ENCODE data around the gene GPATCH8. TPM values are rescaled to one million over a fixed set of nuclear protein-coding genes. Genes with fewer than 3 reads are reported as not detected.

The GPATCH8 gene
- total RNA-seq: 10 to 100 TPM; 46.0 to 46.1 TPM

DNA sequence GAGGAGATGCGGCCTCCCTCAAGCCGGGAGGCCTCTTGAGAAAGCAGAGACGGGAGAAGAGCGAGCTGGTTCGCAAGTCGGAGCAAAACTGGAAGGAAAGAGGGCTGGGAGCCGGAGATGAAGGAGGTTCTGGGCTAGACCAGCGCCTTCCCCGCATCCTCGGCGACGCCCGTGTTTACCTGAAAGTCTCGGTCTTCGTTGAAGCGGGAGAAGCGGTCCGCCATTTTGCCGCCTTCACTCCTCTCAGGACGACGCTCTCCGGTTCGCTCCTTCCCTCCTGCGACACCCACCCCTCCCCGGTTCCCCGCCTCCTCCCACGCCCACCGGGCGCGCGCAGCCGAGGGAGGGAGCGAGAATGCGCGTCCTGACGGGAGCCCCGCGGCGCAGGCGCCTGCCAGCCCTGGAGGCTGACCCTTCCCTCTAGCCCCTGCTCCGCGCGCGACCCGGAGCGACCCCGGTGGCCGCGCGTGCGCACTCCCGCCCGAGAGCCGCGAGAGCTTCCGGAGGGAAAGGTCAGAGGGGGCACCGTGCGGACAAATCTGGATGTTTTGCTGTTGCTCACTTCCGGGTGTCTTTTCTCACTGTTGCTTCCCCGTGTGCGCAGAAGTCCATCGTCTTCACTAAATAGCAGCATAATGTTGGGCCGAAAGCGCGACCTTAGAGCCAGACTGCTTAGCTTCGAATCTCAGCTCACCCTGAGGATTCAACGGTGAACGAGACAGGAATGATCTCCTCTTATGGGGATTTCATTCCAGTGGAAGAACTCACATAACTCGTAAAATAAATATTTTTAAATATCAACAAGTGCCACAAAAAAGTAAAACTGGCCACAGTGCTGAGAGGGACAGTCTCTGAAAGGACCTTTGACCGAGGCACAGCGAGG is at the start of gene GPATCH8:
GPATCH8 (minus strand) TSS at position 260 of the 883 bp plus-strand sequence; CDS start at position 224, 36 bp downstream.
- peaks cover 7% of the 10 kb centered on the region for H3K36me3 Mint-ChIP-seq (ENCODE audit: low read depth)
- peaks cover 2% of the 10 kb centered on the region for H3K27me3 Mint-ChIP-seq
- CTCF ChIA-PET: interaction anchor here (0.5 to 1.6 kb wide), 9 partner anchors 12 to 1461 kb away, joined by 3 to 5 read pairs (median 3); partner anchors contain the start of gene FAM171A2
- peaks cover 31% of the 10 kb centered on the region for H3K4me1 Mint-ChIP-seq
- H3K9me3 Mint-ChIP-seq: no peaks in the 10 kb centered on the region
- H3K27ac Mint-ChIP-seq: peak within 1 kb of the TSS; percentile 99
- POLR2A ChIA-PET: no interaction called here
- peak; percentile 94 for DNase-seq
- H3K4me3 Mint-ChIP-seq: peak within 1 kb of the TSS; percentile 99

DNA sequence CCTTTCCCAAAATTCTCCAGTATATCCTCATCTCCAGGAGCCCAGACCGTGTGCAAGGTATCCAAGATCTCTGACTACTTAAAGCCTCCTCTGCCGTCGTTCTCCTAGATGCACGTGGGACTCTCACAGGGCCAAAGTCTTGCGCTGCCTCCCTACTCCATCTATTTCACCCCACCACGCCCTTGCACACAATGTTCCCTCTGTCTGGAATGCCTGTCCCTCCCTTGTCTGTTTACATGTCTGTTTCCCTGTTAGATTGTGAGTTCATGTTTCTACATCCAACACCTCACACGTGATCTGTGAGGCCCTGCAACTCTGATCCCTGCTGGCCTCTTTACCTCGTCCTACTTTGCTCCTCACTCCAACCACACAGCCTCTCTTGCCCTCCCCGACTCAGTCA is 49.2 kb upstream of the GPATCH8 start:
- peaks cover 15% of the 10 kb centered on the region for H3K4me1 Mint-ChIP-seq
- DNase-seq: no peak
- ChIA-PET CTCF (interaction anchor here (0.6 kb wide), 1 partner anchor 78 kb away, joined by 6 read pairs; no protein-coding TSS in a partner anchor), POLR2A (no interaction called here)
- H3K9me3 Mint-ChIP-seq: no peaks in the 10 kb centered on the region
- no peaks in the 10 kb centered on the region for H3K36me3 Mint-ChIP-seq (ENCODE audit: low read depth)
- peaks cover 42% of the 10 kb centered on the region for H3K27me3 Mint-ChIP-seq
- H3K27ac Mint-ChIP-seq: no peak overlapping the region
- H3K4me3 Mint-ChIP-seq: no peak overlapping the region

DNA sequence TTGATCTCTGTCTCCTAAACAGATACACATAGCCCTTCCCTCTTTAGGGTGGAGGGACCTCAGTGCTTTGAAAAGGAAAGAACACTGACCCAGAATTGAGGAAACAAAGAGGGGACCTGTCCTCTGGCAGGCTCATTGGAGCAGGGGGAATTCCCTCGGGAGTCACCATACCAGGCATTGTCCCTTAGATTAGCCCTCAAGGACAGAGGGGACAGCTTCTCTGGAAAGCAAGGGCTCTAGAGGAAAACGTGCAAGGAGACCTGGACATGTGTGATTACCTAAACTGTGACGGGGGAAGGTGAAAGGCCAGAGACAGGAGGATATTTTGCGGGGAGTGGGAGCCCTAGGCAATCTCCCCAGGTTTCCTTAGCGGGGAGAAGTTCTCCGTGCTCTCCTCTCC is 46.5 kb upstream of the GPATCH8 start:
- H3K27ac Mint-ChIP-seq: no peak overlapping the region
- H3K36me3 Mint-ChIP-seq (ENCODE audit: low read depth): no peaks in the 10 kb centered on the region
- ChIA-PET POLR2A (no interaction called here), CTCF (interaction anchor here (0.6 to 0.7 kb wide), 3 partner anchors 17 to 78 kb away, joined by 3 to 4 read pairs (median 4); no protein-coding TSS in a partner anchor)
- H3K9me3 Mint-ChIP-seq: no peaks in the 10 kb centered on the region
- H3K27me3 Mint-ChIP-seq: peaks cover 22% of the 10 kb centered on the region
- H3K4me1 Mint-ChIP-seq: no peaks in the 10 kb centered on the region
- no peak for DNase-seq
- H3K4me3 Mint-ChIP-seq: no peak overlapping the region

DNA sequence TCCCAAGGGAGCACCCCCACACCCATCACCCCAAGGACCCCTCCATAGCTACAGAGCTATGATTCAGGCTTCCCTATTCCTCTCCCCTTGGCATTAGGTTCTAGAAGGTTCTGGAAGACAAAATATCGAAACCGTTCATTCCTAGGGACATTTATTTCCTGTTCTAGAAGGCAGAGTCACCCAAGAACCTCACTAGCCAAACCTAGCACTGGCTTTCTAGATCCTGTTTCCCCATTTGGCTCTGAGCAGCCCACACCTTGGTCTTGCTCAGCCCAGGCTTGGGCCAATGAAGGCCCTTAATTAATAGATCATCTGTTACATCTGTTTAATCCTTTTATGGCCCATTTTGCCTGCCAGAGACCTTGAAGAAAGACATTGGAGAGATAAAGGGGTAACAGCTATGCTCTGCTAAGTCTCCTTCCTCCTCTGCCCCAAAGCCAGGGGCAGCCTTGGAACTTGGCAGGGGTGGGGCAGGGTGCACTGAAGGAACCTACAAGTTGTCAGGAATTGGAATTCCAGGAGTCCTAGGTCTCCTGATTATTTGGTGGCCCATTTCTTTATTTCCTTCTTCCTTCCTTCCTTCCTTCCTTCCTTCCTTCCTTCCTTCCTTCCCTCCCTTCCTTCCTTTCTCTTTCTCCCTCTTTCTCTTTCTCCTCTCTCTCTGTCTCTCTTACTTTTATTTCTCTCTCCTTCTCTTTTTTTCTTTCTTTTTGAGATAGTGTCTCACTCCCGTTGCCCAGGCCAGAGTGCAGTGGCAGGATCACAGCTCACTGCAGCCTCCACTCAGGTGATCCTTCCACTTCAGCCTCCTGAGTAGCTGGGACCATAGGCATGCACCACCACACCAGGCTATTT is 45.4 kb upstream of the GPATCH8 start:
- ChIA-PET CTCF (interaction anchor here (1.1 kb wide), 1 partner anchor 19 kb away, joined by 3 read pairs; no protein-coding TSS in a partner anchor), POLR2A (no interaction called here)
- H3K4me3 Mint-ChIP-seq: no peak overlapping the region
- no peak for DNase-seq
- no peaks in the 10 kb centered on the region for H3K9me3 Mint-ChIP-seq
- peaks cover 30% of the 10 kb centered on the region for H3K27me3 Mint-ChIP-seq
- H3K36me3 Mint-ChIP-seq (ENCODE audit: low read depth): no peaks in the 10 kb centered on the region
- no peaks in the 10 kb centered on the region for H3K4me1 Mint-ChIP-seq
- no peak overlapping the region for H3K27ac Mint-ChIP-seq

DNA sequence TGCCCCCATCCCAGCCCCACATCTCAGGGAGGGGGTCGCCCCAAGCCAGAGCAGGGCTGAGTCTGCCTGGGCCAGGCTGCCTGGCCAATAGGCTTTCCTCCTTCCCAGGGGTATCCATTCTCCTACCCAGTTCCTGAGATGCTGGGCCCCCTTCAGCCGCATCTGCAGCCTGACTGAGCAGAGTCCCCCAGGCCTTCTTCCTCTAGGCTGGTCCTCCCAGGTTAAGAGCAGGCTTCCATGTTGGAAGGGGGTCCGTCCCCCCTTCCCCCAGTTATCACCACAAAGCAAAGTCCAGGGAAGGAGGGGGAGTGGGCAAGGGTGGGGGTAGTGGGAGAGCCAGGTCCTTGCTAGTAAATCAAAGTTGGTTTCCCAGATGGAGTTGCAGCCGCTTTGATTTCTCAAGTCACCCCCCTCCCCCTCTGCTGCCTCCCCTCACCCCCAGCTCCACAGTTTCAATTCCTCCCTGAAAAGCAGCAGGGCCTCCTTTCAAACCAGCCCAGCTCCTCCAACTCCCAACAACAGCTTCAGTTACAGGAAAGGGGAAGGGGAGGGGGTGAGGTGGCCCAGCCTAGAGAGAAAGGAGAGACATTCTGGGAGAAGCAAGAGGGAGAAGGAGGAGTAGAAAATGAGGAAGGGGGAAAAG is 44.5 kb upstream of the GPATCH8 start:
- CTCF ChIA-PET: interaction anchor here (1.1 to 1.3 kb wide), 3 partner anchors 9 to 101 kb away, joined by 3 read pairs; partner anchors contain the start of gene FZD2
- Mint-ChIP-seq H3K27ac (no peak overlapping the region), H3K4me1 (no peaks in the 10 kb centered on the region)

DNA sequence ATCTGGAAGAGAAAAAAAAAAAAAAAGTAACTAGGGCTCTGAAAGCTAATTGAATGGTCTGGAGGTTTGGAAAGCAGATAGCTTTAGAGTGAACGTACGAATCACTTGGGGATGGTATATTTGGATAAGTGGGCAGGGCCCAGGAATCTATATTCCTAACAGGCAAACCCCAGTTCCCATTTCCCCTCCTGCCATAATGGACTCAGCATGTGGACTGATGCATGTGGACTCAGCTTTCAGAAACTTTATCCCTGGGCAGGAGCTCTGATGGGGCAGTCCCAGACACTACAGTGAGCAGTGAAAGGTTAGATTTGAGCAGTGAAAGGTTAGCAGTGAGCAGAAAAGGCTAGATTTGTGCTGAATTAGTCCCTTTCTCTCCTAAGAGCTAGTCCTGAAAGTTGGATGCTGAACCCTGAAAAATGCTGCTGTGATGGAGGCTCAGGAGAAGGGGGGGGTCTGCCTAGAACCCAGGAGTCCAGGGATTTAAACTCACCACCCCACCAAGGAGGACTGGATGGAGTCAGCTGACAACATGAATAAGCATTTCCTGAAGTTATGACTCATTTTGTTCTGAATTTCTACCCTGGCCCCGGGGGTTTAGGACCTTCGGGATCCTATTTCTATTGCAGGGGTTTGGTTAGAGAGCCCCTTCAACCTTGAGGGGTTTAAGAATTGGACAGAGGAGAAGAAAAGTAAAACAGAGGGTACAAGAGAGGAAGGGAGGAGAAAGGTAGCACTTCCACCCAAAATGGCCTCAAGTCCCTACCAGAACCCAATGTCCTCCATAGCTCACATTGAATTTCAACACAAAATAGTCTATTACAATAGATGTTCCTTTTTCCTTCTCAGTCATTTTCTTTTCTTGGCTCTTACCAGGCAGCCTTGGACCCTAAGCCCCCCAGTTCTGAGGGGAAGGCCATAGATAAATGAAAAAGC is 43.7 kb upstream of the GPATCH8 start:
- ChIA-PET CTCF (interaction anchor here (0.5 to 1.3 kb wide), 5 partner anchors 10 to 102 kb away, joined by 3 to 4 read pairs (median 3); partner anchors contain the start of gene FZD2), POLR2A (no interaction called here)
- Mint-ChIP-seq H3K27me3 (peaks cover 29% of the 10 kb centered on the region), H3K4me1 (peaks cover 1% of the 10 kb centered on the region), H3K36me3 (ENCODE audit: low read depth) (no peaks in the 10 kb centered on the region), H3K27ac (no peak overlapping the region), H3K4me3 (no peak overlapping the region), H3K9me3 (no peaks in the 10 kb centered on the region)
- no peak for DNase-seq

More for the DNA sequence above, 44.5 kb upstream of the GPATCH8 start:
- H3K9me3 Mint-ChIP-seq: no peaks in the 10 kb centered on the region
- H3K4me3 Mint-ChIP-seq: no peak overlapping the region
- POLR2A ChIA-PET: no interaction called here
- DNase-seq: no peak
- no peaks in the 10 kb centered on the region for H3K36me3 Mint-ChIP-seq (ENCODE audit: low read depth)
- H3K27me3 Mint-ChIP-seq: peaks cover 31% of the 10 kb centered on the region

DNA sequence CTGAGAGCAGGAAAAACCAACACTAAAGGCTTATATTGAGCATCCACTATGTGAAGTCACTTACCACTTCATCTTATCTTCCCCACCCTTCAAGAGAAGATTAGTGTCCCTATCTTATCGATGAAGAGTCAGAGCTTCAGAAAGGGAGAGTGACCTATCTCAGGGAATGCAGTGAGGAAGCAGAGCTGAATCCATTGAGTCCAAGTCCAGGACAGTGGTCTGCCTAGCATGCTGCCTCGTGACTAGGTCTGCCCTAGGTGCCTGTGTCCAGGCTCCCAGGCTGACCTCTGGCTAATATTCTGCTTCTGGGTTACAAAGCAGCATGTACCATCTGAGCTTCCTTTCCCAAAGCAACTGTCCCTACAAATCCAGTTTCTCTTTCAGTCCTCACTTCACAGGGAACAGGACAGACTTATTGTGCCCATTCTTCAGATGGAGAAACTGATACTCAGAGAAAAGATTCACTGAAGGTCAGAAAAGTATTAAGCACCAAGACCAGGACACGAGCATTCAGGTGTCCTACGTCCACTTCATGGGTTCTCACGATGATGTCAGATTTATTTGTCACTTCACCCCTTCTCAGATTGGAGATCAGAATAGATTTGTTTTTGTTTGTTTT is 40.8 kb upstream of the GPATCH8 start:
- ChIA-PET CTCF (interaction anchor here (0.6 to 1.4 kb wide), 3 partner anchors 10 to 177 kb away, joined by 3 to 5 read pairs (median 3); no protein-coding TSS in a partner anchor), POLR2A (no interaction called here)
- no peak overlapping the region for H3K27ac Mint-ChIP-seq
- H3K27me3 Mint-ChIP-seq: peaks cover 21% of the 10 kb centered on the region
- no peak for DNase-seq
- peaks cover 1% of the 10 kb centered on the region for H3K4me1 Mint-ChIP-seq
- H3K9me3 Mint-ChIP-seq: no peaks in the 10 kb centered on the region
- no peaks in the 10 kb centered on the region for H3K36me3 Mint-ChIP-seq (ENCODE audit: low read depth)
- no peak overlapping the region for H3K4me3 Mint-ChIP-seq

DNA sequence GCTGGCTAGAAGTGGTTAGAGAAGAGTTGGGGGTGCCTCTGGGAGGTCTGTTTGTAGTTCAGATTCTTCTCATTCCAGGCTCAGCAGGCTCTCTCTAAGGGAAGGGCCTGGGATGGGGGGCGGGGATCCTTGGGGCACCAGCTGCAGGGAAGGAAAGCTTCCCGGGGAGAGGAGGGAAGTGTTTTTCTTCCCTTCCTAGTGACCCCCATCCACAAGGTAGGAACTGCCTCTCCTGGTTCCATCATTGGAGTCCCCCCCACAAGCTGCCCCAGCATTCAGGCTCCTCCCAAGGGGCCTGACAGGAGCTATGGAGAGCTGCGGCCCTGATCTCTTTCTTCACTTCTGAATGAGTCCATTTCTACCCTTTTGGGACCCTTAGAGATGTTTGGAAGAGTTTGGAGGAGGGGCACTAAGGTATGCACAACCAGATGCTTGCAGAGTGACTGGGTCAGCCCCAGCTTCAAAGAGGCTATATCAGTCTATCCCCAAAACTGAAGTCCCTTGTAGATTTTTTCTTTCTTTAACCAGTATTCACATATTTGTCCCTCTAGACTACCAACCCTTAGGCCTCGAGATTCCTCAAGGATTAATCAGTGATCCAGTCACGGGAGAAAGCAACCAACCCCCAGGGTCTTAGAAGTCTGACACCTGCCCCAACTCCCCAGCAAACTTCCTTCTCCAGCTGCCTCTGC is 40.2 kb upstream of the GPATCH8 start:
- Mint-ChIP-seq H3K4me3 (no peak overlapping the region), H3K36me3 (ENCODE audit: low read depth) (no peaks in the 10 kb centered on the region), H3K9me3 (no peaks in the 10 kb centered on the region), H3K27me3 (peaks cover 19% of the 10 kb centered on the region), H3K4me1 (peaks cover 1% of the 10 kb centered on the region), H3K27ac (no peak overlapping the region)
- ChIA-PET CTCF (interaction anchor here (0.6 to 1.4 kb wide), 3 partner anchors 9 to 32 kb away, joined by 3 read pairs; no protein-coding TSS in a partner anchor), POLR2A (no interaction called here)
- DNase-seq: no peak

DNA sequence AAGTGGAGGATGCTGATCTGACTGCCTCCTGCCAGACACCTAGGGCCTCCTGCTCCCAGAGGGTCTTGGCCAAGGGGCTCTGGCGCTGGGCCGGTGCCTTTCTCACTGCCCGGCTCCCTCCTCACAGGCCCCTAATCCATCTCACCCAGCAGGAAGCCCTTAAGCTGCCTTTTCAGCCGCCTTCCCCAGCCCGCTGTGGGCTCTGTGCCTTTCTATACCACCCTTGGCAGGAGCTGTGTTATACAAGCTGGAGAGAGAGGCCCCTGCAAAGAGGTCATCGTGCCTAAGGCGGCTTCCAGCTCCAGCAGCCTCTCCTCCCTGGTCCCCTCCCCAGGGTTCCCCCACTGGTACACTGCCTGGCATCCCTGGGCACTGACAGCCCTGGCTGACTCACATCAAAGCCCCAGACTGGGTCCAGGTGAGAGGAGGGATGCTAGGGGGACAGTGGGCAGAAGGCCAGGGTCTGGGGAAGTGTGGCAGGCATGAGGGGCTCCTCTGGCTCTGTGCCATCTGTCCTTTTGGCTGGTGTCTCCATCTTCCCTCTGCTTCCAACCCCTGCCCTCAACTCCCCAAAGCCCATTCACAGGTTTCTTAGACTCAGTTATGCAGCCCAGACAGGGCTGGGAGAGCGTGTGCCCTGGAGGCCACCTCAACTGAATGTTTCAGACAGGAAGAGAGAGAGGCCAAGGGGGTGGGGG is 38.8 kb upstream of the GPATCH8 start:
- peaks cover 19% of the 10 kb centered on the region for H3K27me3 Mint-ChIP-seq

DNA sequence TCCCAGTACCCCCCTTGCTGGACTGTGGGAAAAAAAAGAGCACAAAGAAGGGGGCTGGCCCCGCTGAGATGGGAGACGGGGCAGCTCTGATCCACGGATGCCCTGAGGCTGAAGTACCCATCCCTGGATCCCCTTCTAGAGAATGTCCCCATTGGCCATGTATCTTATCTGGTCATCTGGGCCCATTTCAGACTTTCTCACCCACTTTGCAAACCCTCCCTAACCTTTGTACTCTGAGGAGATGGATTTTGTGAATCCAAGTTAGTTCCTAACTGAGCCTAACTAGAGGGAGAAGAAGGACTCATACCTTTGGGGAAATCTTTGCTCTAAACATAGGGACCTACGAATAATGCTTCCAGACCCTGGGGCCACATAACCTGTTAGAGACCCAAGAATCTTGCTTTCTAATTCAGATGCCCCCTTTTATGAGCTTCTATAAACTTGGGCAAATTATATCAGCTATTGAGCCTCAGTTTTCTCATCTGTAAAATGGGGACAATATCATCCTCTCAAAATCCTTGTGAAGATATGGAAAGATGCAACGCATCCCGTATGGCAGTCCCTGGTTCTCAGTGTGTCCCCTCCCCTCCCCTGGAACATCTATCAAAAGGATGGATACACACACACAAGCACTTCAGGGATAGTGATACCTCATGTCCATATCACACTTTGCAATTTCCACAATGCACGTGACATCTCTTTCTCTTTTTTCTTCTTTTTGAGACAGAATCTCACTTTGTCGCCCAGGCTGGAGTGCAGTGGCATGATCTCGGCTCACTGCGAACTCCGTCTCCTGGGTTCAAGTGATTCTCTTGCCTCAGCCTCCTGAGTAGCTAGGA is 37.3 kb upstream of the GPATCH8 start:
- Mint-ChIP-seq H3K9me3 (no peaks in the 10 kb centered on the region), H3K27ac (no peak overlapping the region), H3K4me3 (no peak overlapping the region), H3K36me3 (ENCODE audit: low read depth) (no peaks in the 10 kb centered on the region), H3K27me3 (peaks cover 14% of the 10 kb centered on the region), H3K4me1 (peaks cover 1% of the 10 kb centered on the region)
- no peak for DNase-seq
- ChIA-PET CTCF (no interaction called here), POLR2A (no interaction called here)

More for the DNA sequence above, 38.8 kb upstream of the GPATCH8 start:
- Mint-ChIP-seq H3K9me3 (no peaks in the 10 kb centered on the region), H3K27ac (no peak overlapping the region), H3K4me3 (no peak overlapping the region), H3K4me1 (peaks cover 1% of the 10 kb centered on the region), H3K36me3 (ENCODE audit: low read depth) (no peaks in the 10 kb centered on the region)
- ChIA-PET CTCF (no interaction called here), POLR2A (no interaction called here)
- DNase-seq: no peak
